Right lobe of liver (tissue), 4 donors: ENCODE measurements around the gene TMPRSS9.

Source experiments
- POLR2A ChIP-seq: fragments of 450-650 bp; IDR thresholded peaks from one replicate; pipeline ENCODE4 v1.6.1; 2017; ENCODE audit warnings: antibody characterized with exemption, mild to moderate bottlenecking
- TF ChIP-seq, protein P1 (sequence below), 4 donors: fragments of 200-600 bp in 3 of 4; fragments of 450-650 bp in 1 of 4; IDR thresholded peaks; one replicate each; pipeline versions ENCODE4 v1.5.1 to v1.8.0; 2016 to 2022; ENCODE audit warnings: antibody characterized with exemption in 4 of 4, mild to moderate bottlenecking in 2 of 4
- donor health status: DM: no; HTN: no; CAD: no.
- donor health status: DM: no; HTN: no; CAD: no.
- donor health status: DM: no; HTN: yes; CAD: no.

DNA sequence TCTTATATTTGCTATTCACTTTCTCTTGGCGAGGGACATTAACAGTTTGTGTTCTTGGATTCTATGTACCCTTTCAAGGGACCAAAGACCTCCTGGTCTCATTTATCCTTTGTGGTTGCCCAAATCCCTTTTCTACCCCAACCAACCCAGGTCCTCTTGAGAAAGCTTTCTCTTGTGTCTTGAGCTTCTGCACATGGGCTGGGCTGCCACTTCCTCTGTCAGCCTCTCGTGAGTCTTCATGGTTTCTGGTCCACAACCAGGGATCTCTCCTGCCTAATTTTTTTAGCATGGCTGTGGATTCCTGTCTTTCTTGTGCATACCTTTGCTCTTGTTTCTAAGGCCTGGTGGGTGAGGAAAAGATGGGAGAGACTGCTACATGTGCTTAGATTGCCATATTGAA is 52.4 kb downstream of the TMPRSS9 start:
- TF ChIP-seq, protein P1, sequence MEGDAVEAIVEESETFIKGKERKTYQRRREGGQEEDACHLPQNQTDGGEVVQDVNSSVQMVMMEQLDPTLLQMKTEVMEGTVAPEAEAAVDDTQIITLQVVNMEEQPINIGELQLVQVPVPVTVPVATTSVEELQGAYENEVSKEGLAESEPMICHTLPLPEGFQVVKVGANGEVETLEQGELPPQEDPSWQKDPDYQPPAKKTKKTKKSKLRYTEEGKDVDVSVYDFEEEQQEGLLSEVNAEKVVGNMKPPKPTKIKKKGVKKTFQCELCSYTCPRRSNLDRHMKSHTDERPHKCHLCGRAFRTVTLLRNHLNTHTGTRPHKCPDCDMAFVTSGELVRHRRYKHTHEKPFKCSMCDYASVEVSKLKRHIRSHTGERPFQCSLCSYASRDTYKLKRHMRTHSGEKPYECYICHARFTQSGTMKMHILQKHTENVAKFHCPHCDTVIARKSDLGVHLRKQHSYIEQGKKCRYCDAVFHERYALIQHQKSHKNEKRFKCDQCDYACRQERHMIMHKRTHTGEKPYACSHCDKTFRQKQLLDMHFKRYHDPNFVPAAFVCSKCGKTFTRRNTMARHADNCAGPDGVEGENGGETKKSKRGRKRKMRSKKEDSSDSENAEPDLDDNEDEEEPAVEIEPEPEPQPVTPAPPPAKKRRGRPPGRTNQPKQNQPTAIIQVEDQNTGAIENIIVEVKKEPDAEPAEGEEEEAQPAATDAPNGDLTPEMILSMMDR (IDR thresholded peaks at IDR 0.05) = no peak
- no peak for TF ChIP-seq POLR2A
